MCF 10A (cell line): ENCODE data around the gene SENP3. TPM values are rescaled to one million over a fixed set of nuclear protein-coding genes. Genes with fewer than 3 reads are reported as not detected.

ENCODE experiments used
- BruUV-seq: library from RNA; stranded (reverse); fragments of 400-500 nt; replicated peaks from 2 replicates; lab custom pipeline; 2021; lab: Mats Ljungman, UMichigan
- CTCF ChIA-PET: fragments of 300-600 bp; sonication (Branson Sonifier 250); formaldehyde crosslinking; extraction: SDS; loops from one replicate; lab custom pipeline; 2021; ENCODE audit warnings: antibody characterized with exemption, inconsistent platforms; lab: Yijun Ruan, JAX
- POLR2A ChIA-PET: fragments of 300-600, 350-650 bp; sonication (Branson Sonifier 250); formaldehyde crosslinking; extraction: SDS; loops from one replicate; lab custom pipeline; 2020; ENCODE audit warnings: antibody characterized with exemption, inconsistent platforms; lab: Yijun Ruan, JAX
- DNase-seq: peaks from one replicate; pipeline ENCODE4 v3.0.0-alpha.2; 2018; ENCODE audit not compliant: unreplicated experiment
- H3K27ac Mint-ChIP-seq: one replicate; pipeline ENCODE4 v1.8.0; 2022; ENCODE audit warnings: mild to moderate bottlenecking, low read depth, mixed read lengths; ENCODE audit not compliant: unreplicated experiment
- H3K27me3 Mint-ChIP-seq: one replicate; pipeline ENCODE4 v1.8.0; 2022; ENCODE audit warnings: mixed read lengths; ENCODE audit not compliant: insufficient read depth, unreplicated experiment
- H3K36me3 Mint-ChIP-seq: one replicate; pipeline ENCODE4 v1.8.0; 2022; ENCODE audit warnings: mild to moderate bottlenecking, moderate library complexity, mixed read lengths; ENCODE audit not compliant: insufficient read depth, unreplicated experiment
- H3K4me1 Mint-ChIP-seq: one replicate; pipeline ENCODE4 v1.8.0; 2022; ENCODE audit warnings: mixed read lengths; ENCODE audit not compliant: insufficient read depth, unreplicated experiment
- H3K4me3 Mint-ChIP-seq: one replicate; pipeline ENCODE4 v1.8.0; 2022; ENCODE audit warnings: mild to moderate bottlenecking, moderate library complexity, mixed read lengths; ENCODE audit not compliant: unreplicated experiment
- H3K9me3 Mint-ChIP-seq: one replicate; pipeline ENCODE4 v1.8.0; 2022; ENCODE audit warnings: mixed read lengths; ENCODE audit not compliant: unreplicated experiment
- CTCF ChIP-seq: fragments of 200-600 bp; IDR thresholded peaks from one replicate; pipeline ENCODE4 v1.8.0; 2022; ENCODE audit warnings: antibody characterized with exemption, mild to moderate bottlenecking; ENCODE audit not compliant: unreplicated experiment
- intact Hi-C: fragments of 100-400 bp; cut with micrococcal nuclease; formaldehyde crosslinking; loops from 2 replicates; pipeline ENCODE4 v1.14.1; 2022
- total RNA-seq: library from RNA; stranded (reverse); gene quantifications from 2 replicates; pipeline ENCODE4 v1.2.3, GENCODE V29; 2022

The SENP3 gene
- total RNA-seq, 1 experiment from 2014 or later, result 67.3 TPM

- Mint-ChIP-seq H3K27ac (no peak overlapping the region), H3K27me3 (no peaks in the 10 kb centered on the region), H3K4me3 (peak overlapping the region; percentile 62), H3K9me3 (no peaks in the 10 kb centered on the region), H3K4me1 (no peaks in the 10 kb centered on the region), H3K36me3 (no peaks in the 10 kb centered on the region)
- DNase-seq, result peak; percentile 11
- ChIA-PET CTCF (interaction anchor here (0.5 to 4.4 kb wide), 5 partner anchors 11 to 311 kb away, joined by 3 to 22 read pairs (median 5); no protein-coding TSS in a partner anchor), POLR2A (interaction anchor here (0.5 to 1.3 kb wide), 3 partner anchors 11 to 65 kb away, joined by 3 to 5 read pairs (median 4); partner anchors contain the start of gene FXR2)
- intact Hi-C loops, result no loop called here
- BruUV-seq, result no TSS peak
- no peak for TF ChIP-seq CTCF
Measured at GRCh38 chr17:7549401-7550055, 12.2 kb upstream of the SENP3 start.

- no peaks in the 10 kb centered on the region for H3K27me3 Mint-ChIP-seq
- no peaks in the 10 kb centered on the region for H3K36me3 Mint-ChIP-seq
- DNase-seq, result no peak
- ChIA-PET POLR2A (interaction anchor here (1.3 kb wide), 2 partner anchors 10 to 37 kb away, joined by 4 to 5 read pairs; no protein-coding TSS in a partner anchor), CTCF (interaction anchor here (0.5 to 4.4 kb wide), 3 partner anchors 10 to 312 kb away, joined by 4 to 22 read pairs (median 6); no protein-coding TSS in a partner anchor)
- H3K9me3 Mint-ChIP-seq, result no peaks in the 10 kb centered on the region
- intact Hi-C loops, result no loop called here
- no peak overlapping the region for H3K27ac Mint-ChIP-seq
- BruUV-seq, result no TSS peak
- H3K4me3 Mint-ChIP-seq, result peak overlapping the region; percentile 62
- no peak for TF ChIP-seq CTCF
- H3K4me1 Mint-ChIP-seq, result no peaks in the 10 kb centered on the region
Measured at GRCh38 chr17:7550344-7550743, 11.4 kb upstream of the SENP3 start.

- Mint-ChIP-seq H3K27me3 (no peaks in the 10 kb centered on the region), H3K4me3 (no peak overlapping the region), H3K9me3 (no peaks in the 10 kb centered on the region), H3K36me3 (no peaks in the 10 kb centered on the region), H3K4me1 (no peaks in the 10 kb centered on the region), H3K27ac (no peak overlapping the region)
- ChIA-PET POLR2A (interaction anchor here (0.7 to 0.8 kb wide), 2 partner anchors 68 to 89 kb away, joined by 3 read pairs; partner anchors contain the start of gene POLR2A), CTCF (interaction anchor here (0.8 to 3.0 kb wide), 2 partner anchors 36 to 38 kb away, joined by 3 to 13 read pairs; no protein-coding TSS in a partner anchor)
- no TSS peak for BruUV-seq
- no peak for DNase-seq
- no peak for TF ChIP-seq CTCF
- intact Hi-C loops, result no loop called here
Measured at GRCh38 chr17:7551396-7551795, 10.3 kb upstream of the SENP3 start.

- TF ChIP-seq CTCF, result no peak
- ChIA-PET POLR2A (no interaction called here), CTCF (interaction anchor here (0.6 to 3.0 kb wide), 3 partner anchors 17 to 39 kb away, joined by 3 to 13 read pairs (median 4); no protein-coding TSS in a partner anchor)
- Mint-ChIP-seq H3K27ac (no peak overlapping the region), H3K27me3 (no peaks in the 10 kb centered on the region), H3K4me1 (peaks cover 1% of the 10 kb centered on the region), H3K36me3 (no peaks in the 10 kb centered on the region), H3K9me3 (no peaks in the 10 kb centered on the region), H3K4me3 (no peak overlapping the region)
- intact Hi-C loops, result no loop called here
- DNase-seq, result no peak
- BruUV-seq, result no TSS peak
Measured at GRCh38 chr17:7552621-7553051, 9.1 kb upstream of the SENP3 start.
